Fibroblast of skin of back (primary cell): ENCODE data around the gene CHID1.

ENCODE experiments used
- DNase-seq: peaks from one replicate; pipeline ENCODE4 v3.0.0-alpha.2; 2013

Gene CHID1

GRCh38 chr11:833849-834311 lies 76.7 kb downstream of the CHID1 start:
- DNase-seq: no peak

- peak; percentile 62 for DNase-seq
Measured at GRCh38 chr11:833114-833791, 77.4 kb downstream of the CHID1 start.

GRCh38 chr11:832529-833113 lies 78.0 kb downstream of the CHID1 start, which contains the start of gene CD151:
Gene CD151, plus strand, starts transcription at chr11:832952. Its CDS starts 3,118 bp downstream, at chr11:836070.
- DNase-seq: peak; percentile 62

- DNase-seq: no peak
Measured at GRCh38 chr11:831961-832528, 78.6 kb downstream of the CHID1 start.

- DNase-seq: peak; percentile 54
Measured at GRCh38 chr11:831118-831864, 79.3 kb downstream of the CHID1 start.

- DNase-seq: peak; percentile 57
Measured at GRCh38 chr11:830295-831117, 80.1 kb downstream of the CHID1 start.

GRCh38 chr11:829847-830294 lies 80.7 kb downstream of the CHID1 start:
- no peak for DNase-seq

- DNase-seq: no peak
Measured at GRCh38 chr11:829176-829846, 81.3 kb downstream of the CHID1 start.

GRCh38 chr11:828506-829175 lies 82.0 kb downstream of the CHID1 start:
- no peak for DNase-seq

- DNase-seq: no peak
Measured at GRCh38 chr11:827897-828192, 82.8 kb downstream of the CHID1 start, which contains the start of gene CRACR2B. Gene CRACR2B, plus strand, starts transcription at chr11:827919. Its CDS starts 689 bp downstream, at chr11:828608.

- DNase-seq: no peak
Measured at GRCh38 chr11:827146-827896, 83.3 kb downstream of the CHID1 start.

GRCh38 chr11:826836-827145 lies 83.8 kb downstream of the CHID1 start:
- no peak for DNase-seq

GRCh38 chr11:826227-826621 lies 84.4 kb downstream of the CHID1 start:
- no peak for DNase-seq

GRCh38 chr11:825366-826226 lies 85.0 kb downstream of the CHID1 start:
- no peak for DNase-seq

- no peak for DNase-seq
Measured at GRCh38 chr11:824942-825341, 85.7 kb downstream of the CHID1 start.

- no peak for DNase-seq
Measured at GRCh38 chr11:824292-824880, 86.2 kb downstream of the CHID1 start.

- no peak for DNase-seq
Measured at GRCh38 chr11:823441-824291, 86.9 kb downstream of the CHID1 start.
